ENCODE results near the gene BSG.

The BSG gene

DNA sequence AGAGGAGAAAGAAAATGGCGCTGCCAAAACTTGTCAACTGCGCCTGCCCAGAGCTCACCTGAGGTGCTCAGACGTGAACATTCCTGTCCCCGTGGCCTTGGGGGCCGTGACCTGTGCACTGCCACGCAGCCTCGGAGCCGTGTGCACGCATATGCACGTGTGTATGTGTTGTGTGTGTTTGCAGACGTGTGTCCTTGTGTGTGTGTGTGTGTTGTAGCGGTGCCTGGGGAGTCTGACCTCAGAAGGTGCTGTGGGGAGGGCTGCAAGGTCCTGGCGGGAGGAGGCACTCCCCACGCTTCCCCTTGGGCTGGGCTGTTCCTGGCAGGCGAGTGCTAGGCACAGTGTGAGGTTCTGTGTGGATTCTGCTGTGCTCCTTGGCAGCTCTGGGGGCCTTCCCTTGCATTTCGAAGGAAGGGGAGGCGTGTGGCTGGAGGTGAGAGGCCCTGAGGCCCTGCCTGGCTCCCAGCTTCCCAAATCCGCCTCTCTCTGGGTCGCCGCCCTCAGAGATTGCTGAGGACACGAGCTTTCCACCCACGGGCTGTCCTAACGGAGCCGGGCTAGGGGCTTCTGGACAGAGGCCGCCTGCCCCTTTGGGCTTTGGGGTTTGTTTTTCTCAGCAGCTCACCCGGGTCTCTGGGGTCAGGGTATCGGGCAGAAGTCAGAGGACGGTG, 4.5 kb downstream of the BSG start:
- H3K9me3 ChIP-seq (ENCODE audit: control insufficient read depth, low read depth, low read length): no peaks in the 10 kb centered on the region
- H3K4me1 ChIP-seq (ENCODE audit: control insufficient read depth, low read depth, low read length): peaks cover 9% of the 10 kb centered on the region
- H3K27ac ChIP-seq (ENCODE audit: low read length): no peak overlapping the region
- H3K9ac ChIP-seq (ENCODE audit: low read length): no peak overlapping the region
- H3K4me3 ChIP-seq (ENCODE audit: low read length): no peak overlapping the region
- no peaks in the 10 kb centered on the region for H3K27me3 ChIP-seq (ENCODE audit: control insufficient read depth, insufficient read depth, low read length)
- peaks cover 25% of the 10 kb centered on the region for H3K36me3 ChIP-seq (ENCODE audit: control insufficient read depth, low read depth, low read length)

DNA sequence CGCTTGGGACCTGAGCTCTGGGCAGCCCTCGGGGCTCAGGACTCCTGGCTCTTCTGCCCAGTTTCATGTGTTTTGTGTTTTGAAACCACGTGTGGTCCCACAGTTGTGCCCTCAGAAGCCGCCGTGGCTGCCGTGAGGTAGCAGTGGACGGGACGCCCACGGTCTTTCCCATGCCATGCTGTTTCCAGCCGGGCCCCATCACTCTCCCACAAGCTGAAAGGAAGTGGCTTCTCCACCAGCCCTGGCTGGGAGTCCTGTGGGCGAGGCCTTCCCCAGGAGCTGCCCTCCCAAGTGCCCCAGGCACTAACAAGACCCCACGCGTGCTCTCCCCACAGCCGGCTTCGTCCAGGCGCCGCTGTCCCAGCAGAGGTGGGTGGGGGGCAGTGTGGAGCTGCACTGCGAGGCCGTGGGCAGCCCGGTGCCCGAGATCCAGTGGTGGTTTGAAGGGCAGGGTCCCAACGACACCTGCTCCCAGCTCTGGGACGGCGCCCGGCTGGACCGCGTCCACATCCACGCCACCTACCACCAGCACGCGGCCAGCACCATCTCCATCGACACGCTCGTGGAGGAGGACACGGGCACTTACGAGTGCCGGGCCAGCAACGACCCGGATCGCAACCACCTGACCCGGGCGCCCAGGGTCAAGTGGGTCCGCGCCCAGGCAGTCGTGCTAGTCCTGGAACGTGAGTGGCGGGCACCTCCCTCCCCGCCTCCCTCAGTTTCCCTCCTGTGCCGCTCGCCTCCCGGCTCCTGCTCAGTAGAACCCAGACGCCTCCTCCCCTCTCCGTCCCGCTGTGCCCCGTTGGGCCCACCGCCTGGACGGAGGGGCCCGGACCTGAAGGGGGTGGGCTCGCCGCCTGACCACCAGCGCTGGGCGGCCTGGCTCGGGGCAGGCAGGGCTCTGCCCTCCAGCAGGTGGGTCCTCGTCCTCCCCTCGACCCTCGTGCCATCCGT, 5.3 kb downstream of the BSG start:
- H3K4me3 ChIP-seq (ENCODE audit: low read length): no peak overlapping the region
- H3K4me1 ChIP-seq (ENCODE audit: control insufficient read depth, low read depth, low read length): peaks cover 9% of the 10 kb centered on the region
- H3K9ac ChIP-seq (ENCODE audit: low read length): no peak overlapping the region
- H3K27me3 ChIP-seq (ENCODE audit: control insufficient read depth, insufficient read depth, low read length): no peaks in the 10 kb centered on the region
- H3K9me3 ChIP-seq (ENCODE audit: control insufficient read depth, low read depth, low read length): no peaks in the 10 kb centered on the region
- H3K36me3 ChIP-seq (ENCODE audit: control insufficient read depth, low read depth, low read length): peaks cover 29% of the 10 kb centered on the region
- H3K27ac ChIP-seq (ENCODE audit: low read length): no peak overlapping the region

DNA sequence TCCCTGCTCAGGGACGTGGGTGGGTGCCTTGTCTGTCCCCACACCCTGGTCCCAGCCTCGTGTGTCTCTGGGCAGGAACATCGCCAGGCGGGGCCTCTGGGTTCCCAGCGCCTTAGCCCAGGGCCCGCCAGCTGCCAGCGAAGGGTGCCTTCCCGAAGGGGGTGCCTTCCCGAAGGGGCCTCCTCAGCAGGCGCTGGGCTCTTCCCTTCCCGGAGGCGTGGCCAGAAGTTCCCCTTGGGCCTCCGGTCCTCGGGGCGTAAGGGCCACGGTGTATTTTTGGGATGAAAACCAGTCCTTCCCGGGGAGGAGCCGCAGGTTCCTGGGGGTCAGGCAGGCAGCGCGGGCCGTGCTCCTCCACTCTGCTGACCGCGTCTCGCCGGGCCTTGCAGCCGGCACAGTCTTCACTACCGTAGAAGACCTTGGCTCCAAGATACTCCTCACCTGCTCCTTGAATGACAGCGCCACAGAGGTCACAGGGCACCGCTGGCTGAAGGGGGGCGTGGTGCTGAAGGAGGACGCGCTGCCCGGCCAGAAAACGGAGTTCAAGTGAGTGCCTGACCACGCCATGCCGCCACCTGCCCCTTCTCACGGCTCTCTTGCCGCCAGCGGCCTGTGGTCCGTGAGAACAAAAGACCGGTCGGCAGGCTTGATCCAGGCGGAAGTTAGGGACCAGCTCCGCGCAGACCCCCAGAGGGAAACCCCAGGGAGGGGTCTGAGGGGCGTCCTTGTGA, 6.9 kb downstream of the BSG start:
- Histone ChIP-seq H3K9ac (ENCODE audit: low read length) (no peak overlapping the region), H3K36me3 (ENCODE audit: control insufficient read depth, low read depth, low read length) (peaks cover 33% of the 10 kb centered on the region), H3K27me3 (ENCODE audit: control insufficient read depth, insufficient read depth, low read length) (no peaks in the 10 kb centered on the region), H3K4me3 (ENCODE audit: low read length) (no peak overlapping the region), H3K4me1 (ENCODE audit: control insufficient read depth, low read depth, low read length) (peaks cover 9% of the 10 kb centered on the region), H3K9me3 (ENCODE audit: control insufficient read depth, low read depth, low read length) (no peaks in the 10 kb centered on the region), H3K27ac (ENCODE audit: low read length) (no peak overlapping the region)

DNA sequence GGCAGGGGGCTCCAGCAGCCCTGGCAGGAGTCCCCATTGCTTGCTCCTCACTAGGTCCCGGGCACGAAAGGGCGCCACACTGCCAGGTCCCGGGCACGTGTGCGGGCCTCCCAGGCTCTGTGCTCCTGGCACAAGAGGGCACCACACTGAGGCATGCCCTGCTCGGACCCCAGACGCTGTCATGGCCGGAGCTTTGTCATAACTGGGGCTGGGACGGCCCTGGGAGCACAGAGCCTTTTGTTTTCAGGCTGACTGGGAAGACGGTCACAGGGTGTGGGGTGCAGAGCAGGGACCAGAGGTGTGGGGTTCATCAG, 7.4 kb downstream of the BSG start:
- no peaks in the 10 kb centered on the region for H3K9me3 ChIP-seq (ENCODE audit: control insufficient read depth, low read depth, low read length)
- no peak overlapping the region for H3K9ac ChIP-seq (ENCODE audit: low read length)
- no peaks in the 10 kb centered on the region for H3K27me3 ChIP-seq (ENCODE audit: control insufficient read depth, insufficient read depth, low read length)
- H3K36me3 ChIP-seq (ENCODE audit: control insufficient read depth, low read depth, low read length): peaks cover 33% of the 10 kb centered on the region
- H3K4me1 ChIP-seq (ENCODE audit: control insufficient read depth, low read depth, low read length): peaks cover 4% of the 10 kb centered on the region
- H3K4me3 ChIP-seq (ENCODE audit: low read length): no peak overlapping the region
- no peak overlapping the region for H3K27ac ChIP-seq (ENCODE audit: low read length)

DNA sequence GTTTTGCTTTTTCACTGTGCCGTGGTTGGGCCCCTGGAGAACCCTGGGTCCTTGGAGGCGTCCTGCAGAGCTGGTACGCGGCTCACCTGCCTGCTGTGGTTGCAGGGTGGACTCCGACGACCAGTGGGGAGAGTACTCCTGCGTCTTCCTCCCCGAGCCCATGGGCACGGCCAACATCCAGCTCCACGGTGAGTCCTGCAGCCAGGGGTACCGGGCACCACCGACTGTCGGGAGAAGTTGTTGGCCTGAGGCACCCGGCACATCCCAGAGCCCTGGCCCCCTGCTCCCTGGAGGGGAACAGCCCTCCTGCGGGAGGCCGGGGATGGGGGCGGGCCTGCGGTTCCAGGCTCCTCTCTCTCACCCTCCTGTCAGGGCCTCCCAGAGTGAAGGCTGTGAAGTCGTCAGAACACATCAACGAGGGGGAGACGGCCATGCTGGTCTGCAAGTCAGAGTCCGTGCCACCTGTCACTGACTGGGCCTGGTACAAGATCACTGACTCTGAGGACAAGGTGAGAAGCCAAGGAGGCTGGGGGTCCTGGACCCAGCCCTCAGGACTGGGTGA, 8.0 kb downstream of the BSG start:
- Histone ChIP-seq H3K4me1 (ENCODE audit: control insufficient read depth, low read depth, low read length) (no peaks in the 10 kb centered on the region), H3K27me3 (ENCODE audit: control insufficient read depth, insufficient read depth, low read length) (no peaks in the 10 kb centered on the region), H3K9me3 (ENCODE audit: control insufficient read depth, low read depth, low read length) (no peaks in the 10 kb centered on the region), H3K4me3 (ENCODE audit: low read length) (no peak overlapping the region), H3K9ac (ENCODE audit: low read length) (no peak overlapping the region), H3K27ac (ENCODE audit: low read length) (no peak overlapping the region), H3K36me3 (ENCODE audit: control insufficient read depth, low read depth, low read length) (peaks cover 33% of the 10 kb centered on the region)

DNA sequence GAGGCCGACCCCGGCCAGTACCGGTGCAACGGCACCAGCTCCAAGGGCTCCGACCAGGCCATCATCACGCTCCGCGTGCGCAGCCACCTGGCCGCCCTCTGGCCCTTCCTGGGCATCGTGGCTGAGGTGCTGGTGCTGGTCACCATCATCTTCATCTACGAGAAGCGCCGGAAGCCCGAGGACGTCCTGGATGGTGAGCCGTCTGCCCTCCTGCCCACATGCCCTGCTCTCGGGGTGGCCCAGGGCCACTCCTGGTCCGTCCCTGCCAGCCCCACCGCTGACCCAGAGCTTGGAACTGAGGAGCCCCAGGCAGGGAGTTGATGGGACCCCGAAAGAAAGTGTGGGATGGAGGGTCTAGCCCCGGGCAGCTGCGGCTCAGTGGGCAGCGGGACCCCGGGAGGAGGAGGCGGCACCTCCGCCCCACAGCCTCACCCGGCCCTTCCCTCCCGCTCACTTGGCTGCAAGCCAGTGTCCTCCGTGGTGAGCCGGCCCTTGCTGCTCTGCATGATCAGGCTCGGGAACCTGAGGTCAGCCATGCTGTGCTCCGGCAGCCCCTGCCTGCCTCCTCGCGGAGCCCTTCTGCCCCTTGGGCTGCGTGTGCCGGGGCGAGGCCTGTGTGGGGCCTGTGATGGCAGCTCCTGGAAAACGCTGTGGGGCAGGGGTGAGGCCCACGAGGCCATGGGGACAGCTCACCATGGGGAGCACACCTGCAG, 9.2 kb downstream of the BSG start:
- H3K4me1 ChIP-seq (ENCODE audit: control insufficient read depth, low read depth, low read length): no peaks in the 10 kb centered on the region
- H3K27ac ChIP-seq (ENCODE audit: low read length): no peak overlapping the region
- H3K27me3 ChIP-seq (ENCODE audit: control insufficient read depth, insufficient read depth, low read length): no peaks in the 10 kb centered on the region
- H3K9me3 ChIP-seq (ENCODE audit: control insufficient read depth, low read depth, low read length): no peaks in the 10 kb centered on the region
- no peak overlapping the region for H3K4me3 ChIP-seq (ENCODE audit: low read length)
- peaks cover 33% of the 10 kb centered on the region for H3K36me3 ChIP-seq (ENCODE audit: control insufficient read depth, low read depth, low read length)
- H3K9ac ChIP-seq (ENCODE audit: low read length): no peak overlapping the region

DNA sequence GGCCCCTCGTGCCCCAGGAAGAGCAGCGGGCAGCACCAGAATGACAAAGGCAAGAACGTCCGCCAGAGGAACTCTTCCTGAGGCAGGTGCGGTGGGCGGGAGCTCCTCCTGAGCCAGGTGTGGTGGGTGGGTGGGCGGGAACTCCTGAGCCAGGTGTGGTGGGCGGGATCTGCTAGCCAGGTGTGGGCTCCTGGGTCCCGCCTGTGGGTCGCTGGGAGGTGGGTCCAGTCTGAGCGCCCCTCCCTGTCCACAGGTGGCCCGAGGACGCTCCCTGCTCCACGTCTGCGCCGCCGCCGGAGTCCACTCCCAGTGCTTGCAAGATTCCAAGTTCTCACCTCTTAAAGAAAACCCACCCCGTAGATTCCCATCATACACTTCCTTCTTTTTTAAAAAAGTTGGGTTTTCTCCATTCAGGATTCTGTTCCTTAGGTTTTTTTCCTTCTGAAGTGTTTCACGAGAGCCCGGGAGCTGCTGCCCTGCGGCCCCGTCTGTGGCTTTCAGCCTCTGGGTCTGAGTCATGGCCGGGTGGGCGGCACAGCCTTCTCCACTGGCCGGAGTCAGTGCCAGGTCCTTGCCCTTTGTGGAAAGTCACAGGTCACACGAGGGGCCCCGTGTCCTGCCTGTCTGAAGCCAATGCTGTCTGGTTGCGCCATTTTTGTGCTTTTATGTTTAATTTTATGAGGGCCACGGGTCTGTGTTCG, 10.3 kb downstream of the BSG start:
- H3K27me3 ChIP-seq (ENCODE audit: control insufficient read depth, insufficient read depth, low read length): no peaks in the 10 kb centered on the region
- H3K4me3 ChIP-seq (ENCODE audit: low read length): no peak overlapping the region
- no peaks in the 10 kb centered on the region for H3K9me3 ChIP-seq (ENCODE audit: control insufficient read depth, low read depth, low read length)
- H3K27ac ChIP-seq (ENCODE audit: low read length): no peak overlapping the region
- H3K9ac ChIP-seq (ENCODE audit: low read length): no peak overlapping the region
- no peaks in the 10 kb centered on the region for H3K4me1 ChIP-seq (ENCODE audit: control insufficient read depth, low read depth, low read length)
- H3K36me3 ChIP-seq (ENCODE audit: control insufficient read depth, low read depth, low read length): peaks cover 33% of the 10 kb centered on the region

DNA sequence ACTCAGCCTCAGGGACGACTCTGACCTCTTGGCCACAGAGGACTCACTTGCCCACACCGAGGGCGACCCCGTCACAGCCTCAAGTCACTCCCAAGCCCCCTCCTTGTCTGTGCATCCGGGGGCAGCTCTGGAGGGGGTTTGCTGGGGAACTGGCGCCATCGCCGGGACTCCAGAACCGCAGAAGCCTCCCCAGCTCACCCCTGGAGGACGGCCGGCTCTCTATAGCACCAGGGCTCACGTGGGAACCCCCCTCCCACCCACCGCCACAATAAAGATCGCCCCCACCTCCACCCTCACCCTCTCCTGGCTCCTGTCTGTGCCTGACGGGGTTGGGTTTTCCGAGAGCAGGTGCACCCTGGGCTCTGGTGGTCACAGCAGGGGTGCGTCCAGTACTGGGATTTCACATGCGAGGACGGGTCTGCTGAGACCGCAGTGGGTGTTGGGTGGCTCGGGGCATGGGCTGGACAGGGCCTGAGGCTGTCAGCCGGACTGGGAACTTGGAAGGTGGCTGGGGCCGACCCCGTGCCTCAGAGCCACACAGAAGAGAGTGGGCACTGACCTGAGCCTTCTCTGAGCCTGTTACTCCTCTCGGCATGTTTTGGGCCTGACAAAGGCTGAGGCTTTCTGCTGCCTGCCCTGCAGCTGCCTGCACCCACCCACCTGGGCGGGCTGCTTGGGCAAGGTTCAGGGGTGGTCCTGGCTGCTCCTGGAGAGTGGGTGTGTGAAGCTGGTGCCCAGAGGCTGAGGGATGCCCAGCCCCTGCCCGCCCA, 11.0 kb downstream of the BSG start:
- Histone ChIP-seq H3K4me3 (ENCODE audit: low read length) (no peak overlapping the region), H3K27ac (ENCODE audit: low read length) (no peak overlapping the region), H3K4me1 (ENCODE audit: control insufficient read depth, low read depth, low read length) (no peaks in the 10 kb centered on the region), H3K36me3 (ENCODE audit: control insufficient read depth, low read depth, low read length) (peaks cover 30% of the 10 kb centered on the region), H3K27me3 (ENCODE audit: control insufficient read depth, insufficient read depth, low read length) (peaks cover 5% of the 10 kb centered on the region), H3K9me3 (ENCODE audit: control insufficient read depth, low read depth, low read length) (no peaks in the 10 kb centered on the region), H3K9ac (ENCODE audit: low read length) (no peak overlapping the region)

DNA sequence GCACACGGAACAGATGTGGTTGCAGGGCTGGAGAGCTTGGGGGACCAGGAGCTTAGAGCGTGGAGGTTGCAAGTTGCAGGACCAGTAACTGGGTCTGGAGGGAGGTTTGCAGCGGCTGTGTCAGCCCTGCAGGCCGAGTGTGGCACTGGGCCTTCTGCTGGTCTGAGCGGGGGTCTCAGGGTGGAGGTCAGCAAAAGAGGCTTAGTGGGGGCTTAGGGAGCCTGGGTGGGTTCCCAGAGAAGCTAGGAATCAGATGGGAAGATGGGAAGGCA, 11.5 kb downstream of the BSG start:
- Histone ChIP-seq H3K9ac (ENCODE audit: low read length) (no peak overlapping the region), H3K9me3 (ENCODE audit: control insufficient read depth, low read depth, low read length) (no peaks in the 10 kb centered on the region), H3K4me3 (ENCODE audit: low read length) (no peak overlapping the region), H3K27ac (ENCODE audit: low read length) (no peak overlapping the region), H3K36me3 (ENCODE audit: control insufficient read depth, low read depth, low read length) (peaks cover 29% of the 10 kb centered on the region), H3K4me1 (ENCODE audit: control insufficient read depth, low read depth, low read length) (no peaks in the 10 kb centered on the region), H3K27me3 (ENCODE audit: control insufficient read depth, insufficient read depth, low read length) (peaks cover 10% of the 10 kb centered on the region)

DNA sequence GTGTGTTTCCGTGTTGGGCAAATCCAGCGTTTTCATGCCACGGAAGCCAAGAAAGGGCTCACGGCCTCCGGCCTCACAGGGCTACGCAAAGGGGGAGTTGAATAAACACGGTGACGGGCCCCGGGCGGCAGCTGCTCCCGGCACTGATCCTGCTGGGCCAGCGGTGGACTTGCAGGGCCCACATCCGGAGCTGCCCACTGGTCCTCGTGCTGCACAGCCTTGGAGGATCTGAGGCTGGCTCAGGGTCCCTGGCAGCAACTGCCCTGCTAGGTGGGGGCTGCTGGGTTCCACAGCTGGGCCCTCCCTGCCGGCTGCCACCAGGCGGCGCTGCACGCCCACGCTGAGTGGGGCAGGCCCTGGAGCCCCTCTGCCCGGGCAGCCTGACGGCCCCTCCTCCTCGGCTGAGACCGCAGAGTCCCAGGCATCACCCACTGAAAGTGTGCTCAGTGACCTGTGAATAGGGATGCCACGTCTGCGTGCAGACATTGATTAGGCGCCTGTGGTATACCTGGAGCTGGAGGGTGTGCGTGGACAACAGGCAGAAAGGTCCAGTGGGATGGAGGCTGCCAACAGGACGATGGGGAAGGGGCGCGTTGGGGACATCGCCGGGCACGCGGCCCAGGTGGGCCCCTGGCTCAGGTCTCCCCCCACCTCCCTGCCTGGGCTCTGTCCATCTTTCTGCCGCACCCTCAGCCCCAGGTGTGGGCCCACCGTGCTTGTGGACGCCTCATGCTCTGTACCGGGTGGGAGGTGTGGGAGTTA, 12.0 kb downstream of the BSG start:
- peaks cover 15% of the 10 kb centered on the region for H3K27me3 ChIP-seq (ENCODE audit: control insufficient read depth, insufficient read depth, low read length)
- H3K4me3 ChIP-seq (ENCODE audit: low read length): no peak overlapping the region
- H3K27ac ChIP-seq (ENCODE audit: low read length): no peak overlapping the region
- peaks cover 27% of the 10 kb centered on the region for H3K36me3 ChIP-seq (ENCODE audit: control insufficient read depth, low read depth, low read length)
- no peaks in the 10 kb centered on the region for H3K4me1 ChIP-seq (ENCODE audit: control insufficient read depth, low read depth, low read length)
- no peaks in the 10 kb centered on the region for H3K9me3 ChIP-seq (ENCODE audit: control insufficient read depth, low read depth, low read length)
- H3K9ac ChIP-seq (ENCODE audit: low read length): no peak overlapping the region

All from iPS-18a (cell line).